Neural cell (in vitro differentiated cells): ENCODE results near the gene MERTK.

Experiments used
- EP300 ChIP-seq: fragments of 450-650 bp; conservative IDR thresholded peaks from 2 replicates; pipeline ENCODE4 v1.6.1; 2014; ENCODE audit warnings: antibody characterized with exemption, mild to moderate bottlenecking, moderate library complexity; ENCODE audit not compliant: poor library complexity, severe bottlenecking
- EZH2 ChIP-seq: fragments of 200-600, 300-800 bp; shearing (Covaris generic), sonication (generic); IDR thresholded peaks from 2 replicates; pipeline ENCODE4 v1.6.1; 2014; ENCODE audit warnings: antibody characterized with exemption, low read length, borderline replicate concordance, mild to moderate bottlenecking; ENCODE audit not compliant: insufficient read depth, poor library complexity, severe bottlenecking
- POLR2AphosphoS5 ChIP-seq: IDR thresholded peaks from 2 replicates; pipeline ENCODE4 v1.6.1; 2012

DNA sequence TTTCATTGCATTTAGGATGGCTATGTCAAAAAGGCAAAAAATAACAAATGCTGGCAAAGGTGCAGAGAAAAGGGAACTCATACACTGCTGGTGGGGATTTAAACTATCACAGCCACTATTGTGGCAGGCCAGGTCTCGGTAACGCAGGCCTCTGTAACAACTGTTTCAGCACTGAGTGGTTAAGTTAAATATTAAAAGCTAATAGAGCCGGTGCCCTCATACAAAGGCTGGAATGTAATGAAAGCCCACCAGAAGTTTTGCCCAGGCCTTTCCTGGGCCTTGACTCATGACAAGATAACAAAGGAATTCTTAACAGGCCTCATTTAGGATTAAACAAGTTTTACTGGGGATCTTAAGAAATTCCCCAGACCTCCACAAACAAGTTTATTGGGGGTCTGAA is 10.7 kb downstream of the MERTK start:
- TF ChIP-seq EP300 = no peak
- TF ChIP-seq POLR2AphosphoS5 = no peak
- TF ChIP-seq EZH2 = no peak
